Fibroblast of the aortic adventitia (primary cell): ENCODE data around the gene CACNA2D3. TPM values are rescaled to one million over a fixed set of nuclear protein-coding genes. Genes with fewer than 3 reads are reported as not detected.

ENCODE experiments used
- DNase-seq: peaks from one replicate; pipeline ENCODE4 v3.0.0-alpha.2; 2010; ENCODE audit warnings: low read depth
- H3K4me3 ChIP-seq: 2 replicates; pipeline ENCODE4 v1.5.1; 2011; ENCODE audit warnings: low read depth, mild to moderate bottlenecking, control low read depth, low read length, moderate library complexity
- CTCF ChIP-seq: IDR thresholded peaks from 2 replicates; pipeline ENCODE4 v1.5.1; 2011; ENCODE audit warnings: mild to moderate bottlenecking, low read length, control low read depth, inconsistent platforms; ENCODE audit not compliant: insufficient read depth
- total RNA-seq: library from RNA; depleted of rRNA; stranded (reverse); fragments of >200 nt; gene quantifications from 2 replicates; pipeline ENCODE4 v1.2.3, GENCODE V29; 2012; ENCODE audit warnings: low replicate concordance

CACNA2D3 gene
- total RNA-seq, 1 donor, result 0.45 TPM

- DNase-seq, result no peak
- TF ChIP-seq CTCF, result no peak
- H3K4me3 ChIP-seq, result no peak overlapping the region
These were observed 1.5 kb upstream of the CACNA2D3 start for GRCh38 chr3:54120657-54121413.

- H3K4me3 ChIP-seq, result peak overlapping the region; percentile 22
- no peak for DNase-seq
- TF ChIP-seq CTCF, result no peak
These were observed 683 bp upstream of the CACNA2D3 start for GRCh38 chr3:54121414-54122323.

GRCh38 chr3:54123003-54123775 is 837 bp downstream of the CACNA2D3 start:
- TF ChIP-seq CTCF, result no peak
- no peak for DNase-seq
- no peak overlapping the region for H3K4me3 ChIP-seq

DNA sequence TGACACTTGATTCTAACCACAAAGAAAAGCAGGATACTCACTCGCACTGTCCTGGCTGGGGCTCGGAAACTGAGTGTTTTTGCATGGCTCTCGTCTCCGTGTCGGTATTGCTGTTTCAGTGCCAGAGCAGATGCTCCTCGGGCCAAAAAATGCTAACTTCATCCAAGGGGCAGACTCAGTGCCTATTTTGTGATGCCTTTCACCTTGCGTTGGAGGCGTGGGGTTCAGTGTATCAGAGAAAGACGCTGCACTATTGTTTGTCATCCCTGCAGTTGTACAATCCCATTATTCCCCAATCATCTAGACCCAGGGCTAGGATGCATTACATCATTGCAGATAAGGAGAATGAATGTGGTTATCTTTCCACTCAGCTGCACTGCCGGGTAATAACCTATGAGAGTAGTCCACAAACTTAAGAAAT is 1.4 kb downstream of the CACNA2D3 start:
- peak; percentile 5 for DNase-seq
- H3K4me3 ChIP-seq, result no peak overlapping the region
- no peak for TF ChIP-seq CTCF

- TF ChIP-seq CTCF, result no peak
- DNase-seq, result no peak
- H3K4me3 ChIP-seq, result no peak overlapping the region
These were observed 2.9 kb downstream of the CACNA2D3 start for GRCh38 chr3:54125300-54125699.

DNA sequence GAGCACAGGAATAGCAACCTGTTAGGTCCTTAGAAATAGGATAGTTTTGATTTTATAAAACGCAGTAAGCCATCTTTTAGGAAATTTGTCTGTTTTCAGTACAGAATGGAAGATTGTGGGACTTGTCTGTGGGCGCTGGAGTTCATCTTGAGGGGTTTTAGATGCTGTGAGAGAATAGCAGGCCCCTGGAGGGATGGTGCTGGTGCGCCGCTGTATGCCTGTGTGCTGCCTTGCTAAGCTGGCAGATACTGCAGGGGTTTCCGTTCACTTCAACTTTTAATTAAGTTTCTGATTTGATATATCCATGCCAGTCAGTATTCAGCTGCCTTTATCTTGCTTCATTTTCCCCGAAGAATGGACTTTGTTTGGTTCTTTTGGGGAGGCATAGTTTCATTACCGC is 4.2 kb downstream of the CACNA2D3 start:
- no peak for DNase-seq
- no peak overlapping the region for H3K4me3 ChIP-seq
- no peak for TF ChIP-seq CTCF
